Osteocyte (in vitro differentiated cells): ENCODE measurements around the gene FLOT1. TPM values are rescaled to one million over a fixed set of nuclear protein-coding genes. Genes with fewer than 3 reads are reported as not detected.

ENCODE experiments used
- DNase-seq: peaks from one replicate; pipeline ENCODE4 v3.0.0; 2021; ENCODE audit warnings: mixed read lengths; ENCODE audit not compliant: unreplicated experiment; ENCODE audit errors: extremely low spot score
- H3K27ac Mint-ChIP-seq: one replicate; pipeline ENCODE4 v1.8.0; 2021; ENCODE audit warnings: mild to moderate bottlenecking, mixed read lengths; ENCODE audit not compliant: unreplicated experiment
- H3K27me3 Mint-ChIP-seq: one replicate; pipeline ENCODE4 v1.8.0; 2021; ENCODE audit warnings: mixed read lengths; ENCODE audit not compliant: unreplicated experiment
- H3K36me3 Mint-ChIP-seq: one replicate; pipeline ENCODE4 v1.8.0; 2021; ENCODE audit warnings: mixed read lengths; ENCODE audit not compliant: unreplicated experiment
- H3K4me1 Mint-ChIP-seq: one replicate; pipeline ENCODE4 v1.8.0; 2021; ENCODE audit warnings: mixed read lengths; ENCODE audit not compliant: unreplicated experiment
- H3K4me3 Mint-ChIP-seq: one replicate; pipeline ENCODE4 v1.8.0; 2021; ENCODE audit warnings: mild to moderate bottlenecking, moderate library complexity, mixed read lengths; ENCODE audit not compliant: unreplicated experiment
- H3K9me3 Mint-ChIP-seq: one replicate; pipeline ENCODE4 v1.8.0; 2021; ENCODE audit warnings: mixed read lengths; ENCODE audit not compliant: unreplicated experiment
- CTCF ChIP-seq: fragments of 200-600 bp; sonication (generic); IDR thresholded peaks from 2 replicates; pipeline ENCODE4 v1.5.0; 2021; ENCODE audit warnings: antibody characterized with exemption, mild to moderate bottlenecking, moderate library complexity
- total RNA-seq: library from RNA; stranded (reverse); gene quantifications from 2 replicates; pipeline ENCODE4 v1.2.1, GENCODE V29; 2021

FLOT1 gene
- total RNA-seq, 1 donor from 2014 or later: 88.1 TPM

GRCh38 chr6:30690403-30691207 is 51.9 kb downstream of the FLOT1 start, which contains the start of gene NRM:
TSS of gene NRM (minus strand) at chr6:30690984. CDS start at chr6:30690974, 10 bp downstream.
- Mint-ChIP-seq H3K4me3 (peak within 1 kb of the TSS; percentile 90), H3K4me1 (peaks cover 51% of the 10 kb centered on the region), H3K27ac (peak within 1 kb of the TSS; percentile 97), H3K27me3 (no peaks in the 10 kb centered on the region), H3K9me3 (no peaks in the 10 kb centered on the region), H3K36me3 (peaks cover 1% of the 10 kb centered on the region)
- DNase-seq: peak; percentile 94
- TF ChIP-seq CTCF: no peak

- H3K36me3 Mint-ChIP-seq: peaks cover 8% of the 10 kb centered on the region
- peaks cover 51% of the 10 kb centered on the region for H3K4me1 Mint-ChIP-seq
- peak overlapping the region; percentile 97 for H3K27ac Mint-ChIP-seq
- no peak for DNase-seq
- TF ChIP-seq CTCF: no peak
- no peaks in the 10 kb centered on the region for H3K9me3 Mint-ChIP-seq
- H3K27me3 Mint-ChIP-seq: no peaks in the 10 kb centered on the region
- H3K4me3 Mint-ChIP-seq: peak overlapping the region; percentile 90
These were observed 52.5 kb downstream of the FLOT1 start for GRCh38 chr6:30689985-30690384.

- H3K27ac Mint-ChIP-seq: peak overlapping the region; percentile 97
- DNase-seq: no peak
- peaks cover 51% of the 10 kb centered on the region for H3K4me1 Mint-ChIP-seq
These were observed 53.2 kb downstream of the FLOT1 start for GRCh38 chr6:30689022-30689865.

GRCh38 chr6:30688569-30688968 is 53.9 kb downstream of the FLOT1 start:
- DNase-seq: no peak
- Mint-ChIP-seq H3K4me3 (peak overlapping the region; percentile 89), H3K9me3 (no peaks in the 10 kb centered on the region), H3K27me3 (no peaks in the 10 kb centered on the region), H3K36me3 (peaks cover 17% of the 10 kb centered on the region), H3K27ac (peak overlapping the region; percentile 97), H3K4me1 (peaks cover 54% of the 10 kb centered on the region)
- no peak for TF ChIP-seq CTCF

More at GRCh38 chr6:30689022-30689865, 53.2 kb downstream of the FLOT1 start:
- TF ChIP-seq CTCF: no peak
- no peaks in the 10 kb centered on the region for H3K9me3 Mint-ChIP-seq
- H3K36me3 Mint-ChIP-seq: peaks cover 12% of the 10 kb centered on the region
- no peaks in the 10 kb centered on the region for H3K27me3 Mint-ChIP-seq
- peak overlapping the region; percentile 90 for H3K4me3 Mint-ChIP-seq
